GM12892 (cell line): ENCODE results near the gene TCF4.

ENCODE experiments used
- POLR2A ChIP-seq: IDR thresholded peaks from 2 replicates; pipeline ENCODE4 v1.6.1; 2011; ENCODE audit warnings: low read depth, low read length, control low read depth
- TAF1 ChIP-seq: IDR thresholded peaks from 2 replicates; pipeline ENCODE4 v1.6.1; 2011; ENCODE audit warnings: low read depth, mild to moderate bottlenecking, control low read depth, low read length, borderline replicate concordance

DNA sequence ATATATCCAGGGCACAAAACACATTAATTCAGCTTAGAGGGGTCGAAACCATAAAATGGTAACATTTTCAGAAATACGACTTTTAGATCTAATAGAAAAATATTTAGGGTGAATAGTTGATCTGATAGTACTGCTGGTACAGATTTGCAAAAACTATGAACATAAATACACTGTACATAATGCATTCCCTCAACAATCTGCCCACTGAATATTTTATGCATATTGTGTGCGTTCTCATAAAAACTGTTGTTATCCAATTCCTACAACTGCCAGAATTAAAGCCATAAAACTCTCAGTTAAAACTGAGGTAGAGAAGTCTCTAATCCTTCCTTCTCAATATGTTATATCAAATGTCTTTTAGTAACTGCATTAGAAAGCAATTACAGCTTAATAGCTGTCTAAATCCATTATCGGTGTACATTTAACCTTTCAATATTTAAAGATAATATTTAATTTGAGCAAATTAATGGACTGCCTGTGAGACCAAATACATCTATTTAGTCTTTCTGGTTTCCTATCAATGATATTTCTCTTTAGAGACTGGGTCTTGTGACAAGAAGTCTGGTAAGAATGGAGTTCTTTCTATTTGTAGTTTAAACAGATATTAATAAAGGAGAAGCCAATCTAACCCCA lies 32.5 kb downstream of the TCF4 start:
- no peak for TF ChIP-seq POLR2A
- TF ChIP-seq TAF1: no peak
